Lower leg skin (tissue), 3 donors: Measurements from ENCODE around the gene MVB12B.

ENCODE experiments used
- CTCF ChIP-seq, 3 donors: fragments of 450-650 bp; IDR thresholded peaks; one replicate each; pipeline ENCODE4 v1.5.1; 2016; ENCODE audit warnings: antibody characterized with exemption in 3 of 3, mild to moderate bottlenecking in 3 of 3, moderate library complexity in 2 of 3
- POLR2A ChIP-seq, 2 donors: fragments of 450-650 bp; IDR thresholded peaks; one replicate each; pipeline ENCODE4 v1.6.1; 2016 to 2017; ENCODE audit warnings: antibody characterized with exemption in 2 of 2, mild to moderate bottlenecking in 1 of 2, moderate library complexity in 1 of 2

GRCh38 chr9:126516561-126516935 is 189.9 kb downstream of the MVB12B start:
- TF ChIP-seq CTCF (IDR thresholded peaks at IDR 0.05), result no peak
- TF ChIP-seq POLR2A (IDR thresholded peaks at IDR 0.05), result no peak
